GM18868 (cell line): Measurements from ENCODE around the gene GMPPA.

ENCODE experiments used
- ATAC-seq: cut with Tn5 transposase; IDR thresholded peaks from one replicate; pipeline ENCODE4 v1.9.1; 2021; ENCODE audit warnings: mild to moderate bottlenecking, moderate library complexity; ENCODE audit not compliant: unreplicated experiment

GMPPA gene

DNA sequence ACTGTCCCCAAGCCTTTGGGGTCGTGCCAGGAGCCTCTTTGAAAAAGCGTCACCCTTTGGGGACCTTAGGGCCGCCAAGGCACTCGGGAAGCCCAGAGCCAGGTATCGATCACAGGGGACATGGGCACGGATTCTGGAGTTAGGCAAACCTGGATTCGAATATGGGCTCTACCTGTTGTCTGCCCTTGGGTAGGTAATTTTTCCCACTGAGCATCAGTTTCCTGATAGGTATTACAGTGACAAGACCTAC, 54.4 kb downstream of the GMPPA start:
- ATAC-seq: no peak

DNA sequence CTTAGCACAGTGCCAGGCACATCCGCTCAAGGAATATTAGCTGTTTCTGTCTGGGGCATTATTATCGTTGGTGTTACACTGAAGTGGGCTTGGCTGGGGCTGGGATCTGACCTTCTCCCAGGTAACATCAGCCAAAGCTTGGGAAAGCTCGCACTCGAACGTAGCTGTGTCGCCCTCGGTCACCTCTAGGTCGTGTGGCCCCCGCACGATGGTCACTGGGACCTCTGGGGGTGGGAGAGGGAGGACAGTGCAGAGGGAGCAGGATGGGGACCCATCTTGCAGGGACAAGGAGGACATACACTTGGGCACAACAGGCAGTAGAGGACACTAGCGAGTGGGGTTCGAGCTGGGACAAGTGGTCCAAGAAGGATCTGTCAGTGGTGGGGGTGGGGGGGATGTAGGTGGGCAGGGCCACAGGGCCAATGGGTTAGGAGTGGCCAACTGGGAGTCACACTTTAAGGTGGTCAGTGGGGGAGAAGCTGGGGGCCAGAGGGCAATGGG, 54.8 kb downstream of the GMPPA start:
- no peak for ATAC-seq

DNA sequence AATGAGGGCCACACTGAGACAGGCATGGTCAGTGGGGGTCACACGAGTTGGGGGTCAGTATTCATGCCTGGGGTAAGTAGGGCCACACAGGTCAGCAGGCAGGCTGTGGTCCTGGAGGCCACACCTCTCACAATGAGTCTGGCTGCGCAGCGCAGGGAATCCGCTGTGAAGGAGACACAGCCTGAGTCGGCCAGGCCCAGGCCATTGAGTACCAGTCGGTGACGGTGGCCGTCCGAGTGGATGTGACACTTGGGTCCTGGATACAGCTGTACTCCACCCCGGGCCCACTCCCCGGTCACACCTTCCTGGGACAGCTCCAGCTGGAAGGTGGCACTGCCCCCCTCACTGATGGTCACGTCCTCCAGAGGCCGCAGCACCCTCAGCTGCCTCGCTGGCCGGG, 55.7 kb downstream of the GMPPA start:
- no peak for ATAC-seq

DNA sequence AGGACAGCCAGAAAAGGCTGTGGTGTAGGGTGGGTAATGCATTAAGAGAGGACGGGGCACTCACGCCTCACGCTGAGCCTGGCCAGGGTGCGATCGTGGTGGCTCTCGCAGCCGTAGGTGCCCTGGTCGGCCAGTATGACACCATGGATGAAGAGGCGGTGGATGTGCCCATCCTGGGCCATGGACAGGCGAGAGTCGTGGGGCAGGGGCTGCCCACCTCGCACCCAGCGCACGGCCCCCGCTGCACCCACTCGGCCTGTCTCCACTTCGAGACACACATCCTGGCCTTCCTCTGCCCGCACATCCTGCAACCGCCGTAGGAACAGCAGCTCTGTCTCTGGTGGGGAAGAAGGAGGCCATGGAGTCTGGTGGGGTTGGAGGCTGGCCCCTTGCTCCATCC, 57.3 kb downstream of the GMPPA start:
- no peak for ATAC-seq

DNA sequence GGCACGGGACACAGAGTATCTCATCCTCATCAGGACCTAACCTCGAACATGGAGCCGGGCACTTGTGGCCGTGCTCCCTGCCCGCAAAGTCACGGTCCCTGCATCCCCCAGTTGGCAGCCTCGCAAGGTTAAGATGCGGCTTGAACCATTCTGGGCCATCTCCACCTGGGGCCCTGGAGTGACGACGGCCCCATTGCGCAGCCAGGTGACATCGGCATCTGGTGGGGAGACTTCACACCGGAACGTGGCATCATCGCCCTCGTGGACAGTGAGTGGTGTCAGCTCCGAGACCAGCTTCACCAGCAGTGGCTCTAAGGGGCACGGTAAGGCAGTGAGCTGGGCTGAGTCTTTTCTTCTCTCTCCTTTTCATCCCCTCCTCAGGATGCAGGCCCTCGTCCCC, 57.7 kb downstream of the GMPPA start:
- no peak for ATAC-seq
